ENCODE data around the gene ZNF830. TPM values are rescaled to one million over a fixed set of nuclear protein-coding genes. Genes with fewer than 3 reads are reported as not detected.

The ZNF830 gene
- total and polyA plus RNA-seq, 2 of the 13 experiments (the other 11 are each of a cell fraction or from before 2014, with no cell fraction given), result 6.1 to 19.0 TPM

GRCh38 chr17:34961093-34961911, at the start of gene ZNF830, which contains the start of gene CCT6B (continued):
- TF ChIP-seq RNF2 (conservative IDR thresholded peaks at IDR 0.05; ENCODE audit: low read depth), result peak; percentile 83; the same call in 1 of the 2 replicates
- TF ChIP-seq ZNF17 (CRISPR knock-in tag; IDR thresholded peaks at IDR 0.05), result no peak
- no peak for TF ChIP-seq GPBP1L1 (CRISPR knock-in tag; IDR thresholded peaks at IDR 0.05)
- TF ChIP-seq EED (CRISPR knock-in tag; IDR thresholded peaks at IDR 0.05), result no peak
- TF ChIP-seq SRY (CRISPR knock-in tag; IDR thresholded peaks at IDR 0.05), result peak; percentile 91; the same call in 1 of the 2 replicates
- no peak for TF ChIP-seq CENPX (CRISPR knock-in tag; IDR thresholded peaks at IDR 0.05)
- TF ChIP-seq MYC (CRISPR knock-in tag; IDR thresholded peaks at IDR 0.05; ENCODE audit: borderline replicate concordance), result peak; percentile 80; the same call in 1 of the 2 replicates
- TF ChIP-seq CCAR2 (optimal IDR thresholded peaks at IDR 0.05; ENCODE audit: low read depth, low read length), result no peak
- no peak for TF ChIP-seq ZNF460 (CRISPR knock-in tag; IDR thresholded peaks at IDR 0.05; ENCODE audit: borderline replicate concordance)
- no peak for TF ChIP-seq ZFP62 (CRISPR knock-in tag; IDR thresholded peaks at IDR 0.05)
- TF ChIP-seq ZNF432 (CRISPR knock-in tag; IDR thresholded peaks at IDR 0.05; ENCODE audit: borderline replicate concordance), result no peak
- no peak for TF ChIP-seq TAF15 (IDR thresholded peaks at IDR 0.05; ENCODE audit: low read depth, low read length, poor library complexity, severe bottlenecking)
- TF ChIP-seq ZNF296 (CRISPR knock-in tag; conservative IDR thresholded peaks at IDR 0.05), result no peak
- 0 out of 2 replicates have a peak, but pooled peaks have one; percentile 12 for TF ChIP-seq SMAD9 (CRISPR knock-in tag; IDR thresholded peaks at IDR 0.05)
- no peak; the same call in 1 of the 2 replicates for TF ChIP-seq RFX5 (IDR thresholded peaks at IDR 0.05; ENCODE audit: low read depth, low read length)
- peak; percentile 64 for TF ChIP-seq IKZF5 (CRISPR knock-in tag; IDR thresholded peaks at IDR 0.05)
- TF ChIP-seq ZNF850 (CRISPR knock-in tag; conservative IDR thresholded peaks at IDR 0.05), result no peak
- no peak for TF ChIP-seq JUNB (CRISPR knock-in tag; IDR thresholded peaks at IDR 0.05; ENCODE audit: borderline replicate concordance)
- peak; percentile 51; the same call in 1 of the 2 replicates for TF ChIP-seq SMYD3 (CRISPR knock-in tag; IDR thresholded peaks at IDR 0.05)
- 0 out of 2 replicates have a peak, but pooled peaks have one; percentile 72 for TF ChIP-seq SALL2 (CRISPR knock-in tag; IDR thresholded peaks at IDR 0.05)
- TF ChIP-seq ZNF543 (CRISPR knock-in tag; IDR thresholded peaks at IDR 0.05), result no peak
- TF ChIP-seq, protein P1, sequence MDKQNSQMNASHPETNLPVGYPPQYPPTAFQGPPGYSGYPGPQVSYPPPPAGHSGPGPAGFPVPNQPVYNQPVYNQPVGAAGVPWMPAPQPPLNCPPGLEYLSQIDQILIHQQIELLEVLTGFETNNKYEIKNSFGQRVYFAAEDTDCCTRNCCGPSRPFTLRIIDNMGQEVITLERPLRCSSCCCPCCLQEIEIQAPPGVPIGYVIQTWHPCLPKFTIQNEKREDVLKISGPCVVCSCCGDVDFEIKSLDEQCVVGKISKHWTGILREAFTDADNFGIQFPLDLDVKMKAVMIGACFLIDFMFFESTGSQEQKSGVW (CRISPR knock-in tag; IDR thresholded peaks at IDR 0.05; ENCODE audit: borderline replicate concordance), result no peak
- no peak for TF ChIP-seq ZNF570 (CRISPR knock-in tag; IDR thresholded peaks at IDR 0.05; ENCODE audit: borderline replicate concordance)
- TF ChIP-seq CBX1 (IDR thresholded peaks at IDR 0.05; ENCODE audit: low read depth), result peak; percentile 30
- TF ChIP-seq NRL (CRISPR knock-in tag; IDR thresholded peaks at IDR 0.05; ENCODE audit: borderline replicate concordance), result peak; percentile 92
- no peak for TF ChIP-seq ZNF737 (CRISPR knock-in tag; IDR thresholded peaks at IDR 0.05; ENCODE audit: borderline replicate concordance)
- no peak for TF ChIP-seq NFE2 (CRISPR knock-in tag; IDR thresholded peaks at IDR 0.05)
